ENCODE results near the gene SLC30A2. TPM values are rescaled to one million over a fixed set of nuclear protein-coding genes. Genes with fewer than 3 reads are reported as not detected.

SLC30A2 gene
- polyA plus RNA-seq, 4 donors = 3.1 to 5.8 (median 4.2) TPM

DNA sequence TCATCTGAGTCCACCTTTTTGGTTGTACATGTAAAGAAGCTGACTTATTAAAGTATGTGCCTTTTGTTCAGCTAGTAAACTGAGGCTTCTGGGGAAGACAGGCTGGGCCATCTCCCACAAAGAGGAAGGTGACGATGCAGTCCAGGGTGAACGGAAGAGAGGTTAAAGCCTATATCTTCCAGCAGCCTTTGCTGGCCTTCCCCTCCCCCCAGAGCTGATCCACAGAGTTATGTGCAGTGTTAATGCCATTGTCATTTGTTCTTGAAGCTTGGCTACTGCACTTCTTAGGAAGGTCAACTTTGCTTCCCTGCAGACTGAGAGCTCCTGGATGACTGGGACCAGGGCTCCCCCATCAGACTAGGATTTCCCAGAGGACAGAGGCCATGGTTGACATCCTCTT is 2.2 kb downstream of the SLC30A2 start:
- no peak for DNase-seq (ENCODE audit: low read depth in 4 of 4, low spot score in 2 of 4)

DNA sequence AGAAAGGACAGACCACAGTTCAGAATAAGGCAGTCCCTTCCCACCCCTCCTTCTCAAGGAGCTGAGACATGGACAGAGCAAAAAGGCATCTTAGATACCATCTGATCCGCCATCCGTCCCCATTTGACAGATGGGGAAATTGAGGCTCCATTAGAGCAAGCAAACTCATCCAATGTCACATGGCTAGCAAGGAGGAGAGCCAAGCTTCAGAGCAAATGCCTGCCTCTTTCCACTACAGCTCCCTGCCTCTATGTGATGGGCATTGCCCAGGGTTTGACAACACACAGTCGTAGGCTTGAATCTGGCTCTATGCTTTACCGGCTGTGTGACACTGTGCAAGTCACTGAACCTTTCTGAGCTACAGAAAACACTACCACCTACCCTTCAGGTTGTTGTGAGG is 3.9 kb downstream of the SLC30A2 start:
- no peak for DNase-seq (ENCODE audit: low read depth in 4 of 4, low spot score in 2 of 4)

DNA sequence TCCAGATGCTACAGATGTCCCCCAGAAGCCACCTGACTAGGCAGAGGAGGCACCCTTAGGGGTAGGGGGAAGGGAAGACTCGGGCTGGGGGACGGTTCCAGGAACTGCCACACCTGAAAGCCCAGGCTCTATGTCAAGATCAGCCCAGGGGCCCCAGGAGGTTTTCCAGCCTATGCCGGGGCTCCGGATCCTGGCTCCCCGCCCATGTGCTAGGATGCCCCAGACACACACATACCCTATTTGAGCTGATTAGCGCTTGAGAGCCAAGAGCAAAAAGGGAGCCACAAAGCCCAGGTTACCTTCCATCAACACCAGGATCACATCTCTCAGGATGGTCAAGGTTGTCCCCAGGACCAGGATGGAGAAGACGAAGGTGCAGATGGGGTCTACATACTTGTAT is 4.5 kb downstream of the SLC30A2 start:
- DNase-seq (ENCODE audit: low read depth in 4 of 4, low spot score in 2 of 4) = no peak

DNA sequence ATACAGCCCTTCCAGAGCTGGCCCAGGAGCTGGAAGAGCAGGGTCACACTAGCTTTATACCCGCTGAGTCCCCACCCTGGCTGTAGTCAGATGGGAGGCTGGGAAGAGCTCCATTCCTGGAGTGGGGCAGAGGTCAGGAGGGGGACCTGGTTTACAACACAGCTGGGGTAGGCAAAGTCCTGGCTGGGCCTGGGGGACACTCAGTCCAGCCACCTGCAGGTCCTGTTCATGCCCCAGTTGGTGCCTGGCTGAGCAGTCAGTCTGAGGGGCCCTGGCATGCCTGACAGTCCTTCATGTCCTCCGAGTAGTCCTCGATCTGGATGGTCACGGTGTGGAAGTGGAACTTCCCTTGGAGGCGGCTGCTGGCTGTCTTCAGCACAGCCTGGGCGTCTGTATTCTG is 7.0 kb downstream of the SLC30A2 start:
- no peak for DNase-seq (ENCODE audit: low read depth in 4 of 4, low spot score in 2 of 4)

DNA sequence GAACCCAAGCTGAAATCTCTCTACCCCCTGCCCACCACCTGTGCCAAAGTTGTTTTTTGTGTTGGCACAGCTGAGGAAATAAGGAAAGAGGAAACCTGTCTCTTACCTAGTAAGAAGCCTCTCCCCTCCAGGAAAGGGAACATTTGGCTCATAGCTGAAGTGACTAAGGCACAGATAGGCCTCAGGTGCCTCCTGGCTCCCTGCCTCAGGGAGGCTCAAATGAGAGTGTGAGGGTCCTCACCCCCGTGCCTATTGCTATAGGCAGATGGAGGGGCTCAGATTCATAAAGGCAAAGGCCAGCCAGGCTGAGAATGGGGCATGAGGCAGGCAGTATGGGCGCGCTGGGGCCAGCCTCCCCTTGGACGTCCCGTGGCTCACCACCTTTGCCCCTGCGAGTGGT is 7.4 kb downstream of the SLC30A2 start:
- no peak for DNase-seq (ENCODE audit: low read depth in 4 of 4, low spot score in 2 of 4)

DNA sequence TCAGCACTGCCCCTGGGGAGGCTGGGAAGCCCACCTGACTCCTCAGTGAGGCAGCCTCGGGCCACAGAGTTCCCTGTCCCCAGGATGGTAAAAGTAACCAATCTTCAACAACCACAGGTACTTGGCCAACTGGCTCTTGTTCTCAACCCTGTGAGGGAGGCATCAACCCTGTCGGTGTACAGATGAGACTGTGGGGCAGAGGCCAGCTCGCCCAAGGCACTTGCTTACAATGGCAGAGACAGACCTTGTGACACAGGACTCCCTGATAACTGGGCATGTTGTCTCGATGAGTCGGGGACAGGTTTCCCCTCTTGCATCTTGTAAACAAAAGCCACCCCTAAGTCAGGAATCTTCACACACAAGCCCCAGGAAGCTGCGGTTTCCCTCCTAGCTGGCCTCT is 8.0 kb downstream of the SLC30A2 start:
- no peak for DNase-seq (ENCODE audit: low read depth in 4 of 4, low spot score in 2 of 4)

DNA sequence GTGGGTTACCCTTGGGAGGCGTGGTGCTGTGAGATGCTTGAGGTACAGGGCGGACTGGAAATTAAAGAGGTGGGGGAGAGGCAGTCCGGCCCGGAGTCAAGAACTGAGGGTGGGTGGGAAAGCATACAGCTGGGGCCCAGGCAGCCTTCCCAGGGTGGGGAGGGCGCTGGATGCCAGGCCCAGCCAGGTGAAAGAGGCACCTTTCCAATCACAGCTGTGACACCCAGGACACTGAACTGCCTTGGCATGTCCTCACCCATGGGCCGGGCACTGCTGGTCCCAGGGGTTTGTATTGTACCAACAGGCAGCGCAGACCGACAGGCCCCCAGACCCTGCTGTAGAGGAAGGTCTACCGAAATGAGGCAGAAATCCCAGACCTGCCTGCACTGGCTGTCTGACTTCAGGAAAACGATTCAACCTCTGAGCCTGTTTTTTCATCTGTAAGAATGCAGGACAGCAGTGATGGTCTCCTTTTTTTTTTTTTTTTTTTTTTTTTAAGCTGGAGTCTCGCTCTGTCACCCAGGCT is 9.1 kb downstream of the SLC30A2 start:
- no peak for DNase-seq (ENCODE audit: low read depth in 4 of 4, low spot score in 2 of 4)

DNA sequence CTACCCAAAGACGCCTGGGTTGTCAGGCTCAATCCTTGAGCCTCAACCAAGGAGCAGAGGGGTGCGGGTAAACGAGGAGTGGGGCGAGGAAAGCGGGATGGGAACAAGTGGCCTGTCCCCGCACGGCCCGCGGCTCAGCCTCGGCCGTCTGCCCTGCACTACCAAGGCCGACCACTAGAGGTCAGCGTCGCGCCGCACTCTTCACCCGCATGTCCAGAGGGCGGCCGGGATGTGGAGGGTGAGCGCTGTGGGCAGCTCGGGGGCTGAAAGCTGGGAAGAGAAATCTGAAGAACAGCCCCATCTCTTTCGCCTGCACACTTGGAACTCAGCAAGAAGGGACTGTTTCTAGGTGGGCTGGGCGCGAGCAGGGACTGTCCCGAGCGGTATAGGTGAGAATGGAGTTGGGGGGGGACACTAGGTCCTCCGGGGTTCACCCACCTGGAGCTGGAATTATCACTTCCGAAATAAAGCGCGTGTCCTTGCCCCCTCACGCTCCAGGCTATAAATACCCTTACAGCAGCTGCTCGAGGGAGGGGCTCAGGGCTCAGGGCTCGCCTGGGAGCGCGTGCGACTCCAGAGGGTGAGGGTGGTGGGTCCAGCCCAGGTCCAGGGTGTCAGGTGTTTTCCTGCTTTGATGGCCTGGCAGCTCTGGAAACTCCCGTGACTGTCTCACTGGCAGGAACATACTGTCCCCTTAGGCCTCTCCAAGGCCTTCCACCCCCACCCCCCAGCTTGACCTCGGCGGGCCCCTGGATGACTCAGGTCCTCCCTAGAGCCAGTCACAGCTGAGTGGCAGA is 9.8 kb downstream of the SLC30A2 start:
- peak; percentile 48 to 71 (median 67) for DNase-seq (ENCODE audit: low read depth in 4 of 4, low spot score in 2 of 4)

DNA sequence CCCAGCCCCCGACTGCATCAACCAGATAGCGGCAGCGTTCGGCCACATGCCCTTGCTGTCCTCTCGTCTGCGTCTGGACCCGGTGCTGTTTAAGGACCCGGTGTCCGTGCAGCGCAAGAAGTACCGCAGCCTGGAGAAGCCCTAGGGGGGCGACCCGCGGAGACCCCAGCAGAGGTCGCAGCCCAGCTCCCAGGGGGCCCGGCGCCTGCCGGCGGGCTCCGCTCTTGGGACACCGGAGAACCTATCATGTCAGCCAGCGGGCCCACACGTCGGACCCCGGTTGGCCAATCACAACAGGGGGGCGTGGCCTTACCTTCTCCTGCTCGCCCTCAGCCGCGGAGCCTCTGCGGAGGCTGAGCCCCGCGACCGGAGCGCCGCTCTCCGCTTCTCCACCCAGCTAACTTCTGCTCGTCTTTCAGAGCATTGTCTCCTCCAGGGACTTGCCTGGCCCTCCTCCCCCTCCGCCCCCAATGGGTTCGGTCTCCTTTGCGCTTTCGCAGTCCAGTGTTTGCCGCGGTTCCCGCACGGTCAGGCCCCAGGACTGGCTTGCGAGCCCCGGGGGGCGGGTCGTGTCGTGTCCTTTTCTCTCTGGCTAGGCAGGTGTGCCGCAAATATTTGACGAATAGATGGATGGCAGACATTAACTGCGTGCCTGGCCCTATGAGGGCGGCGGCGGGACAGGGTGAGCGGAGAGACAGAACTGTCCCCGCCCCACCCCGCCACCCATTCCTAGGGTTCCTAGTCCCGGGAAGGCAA is 10.5 kb downstream of the SLC30A2 start:
- DNase-seq (ENCODE audit: low read depth in 4 of 4, low spot score in 2 of 4) = peak; percentile 64 to 86 (median 82)

DNA sequence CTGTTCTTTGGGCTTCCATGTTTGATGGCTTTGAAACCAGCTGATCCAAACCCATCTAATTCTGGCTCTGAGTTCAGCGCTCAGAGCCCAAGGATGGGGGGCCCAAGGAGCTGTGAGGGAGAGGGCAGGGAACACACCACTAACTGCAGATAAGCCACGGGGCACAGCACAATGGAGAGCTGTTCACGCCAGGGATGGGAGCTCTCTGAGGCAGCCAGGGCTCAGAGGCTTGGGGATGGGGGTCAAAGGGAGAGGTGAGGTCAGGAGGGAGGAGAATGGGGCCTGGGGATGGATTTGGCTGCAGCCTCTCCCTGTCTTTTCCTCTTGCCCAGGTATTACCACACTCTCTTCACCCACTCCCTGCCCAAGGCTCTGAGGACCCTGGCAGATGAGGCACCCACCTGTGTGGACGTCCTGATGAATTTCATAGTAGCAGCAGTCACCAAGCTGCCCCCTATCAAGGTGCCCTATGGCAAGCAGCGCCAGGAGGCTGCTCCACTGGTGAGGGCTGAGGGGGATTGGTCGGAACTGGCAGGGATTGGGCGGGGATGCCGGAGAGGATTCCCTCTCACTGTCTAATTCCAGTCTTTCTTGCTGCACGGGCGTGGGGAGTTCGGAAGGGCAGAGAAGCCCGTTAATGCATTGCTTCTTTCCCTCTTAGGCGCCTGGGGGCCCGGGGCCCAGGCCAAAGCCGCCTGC is 11.3 kb downstream of the SLC30A2 start:
- DNase-seq (ENCODE audit: low read depth in 4 of 4, low spot score in 2 of 4) = no peak

DNA sequence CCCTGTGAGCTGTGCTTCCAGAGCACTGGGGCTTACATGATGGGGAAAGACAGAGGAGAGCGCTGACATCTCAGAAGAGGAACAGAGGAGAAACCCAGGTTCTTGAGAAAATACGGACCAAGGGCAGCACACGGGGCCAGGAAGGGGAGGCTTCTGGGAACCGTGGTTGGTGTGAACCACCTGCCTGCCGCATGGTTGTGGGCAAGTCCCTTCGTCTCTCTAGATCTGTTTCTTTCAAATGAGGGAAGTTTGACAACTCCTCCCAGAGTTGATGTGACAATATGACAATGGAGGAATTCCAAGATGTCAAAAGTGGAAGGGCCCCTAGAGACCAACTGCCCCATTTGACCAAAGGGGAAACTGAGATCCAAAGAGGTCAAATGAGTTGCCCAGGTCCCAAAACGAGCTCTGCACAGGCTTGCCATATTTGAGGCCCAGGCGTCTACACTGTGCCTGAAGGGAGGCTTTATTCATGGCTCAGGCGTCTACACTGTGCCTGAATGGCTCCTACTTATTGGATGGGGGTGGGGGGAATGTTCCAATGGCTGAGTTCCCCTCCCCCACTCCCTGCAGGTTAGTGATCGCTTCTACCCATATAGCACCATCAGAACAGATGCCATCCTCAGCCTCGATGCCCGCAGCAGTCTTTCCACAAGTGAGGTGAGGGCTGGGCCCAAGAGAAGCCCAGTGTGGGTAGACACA is 13.1 kb downstream of the SLC30A2 start:
- DNase-seq (ENCODE audit: low read depth in 4 of 4, low spot score in 2 of 4) = no peak

DNA sequence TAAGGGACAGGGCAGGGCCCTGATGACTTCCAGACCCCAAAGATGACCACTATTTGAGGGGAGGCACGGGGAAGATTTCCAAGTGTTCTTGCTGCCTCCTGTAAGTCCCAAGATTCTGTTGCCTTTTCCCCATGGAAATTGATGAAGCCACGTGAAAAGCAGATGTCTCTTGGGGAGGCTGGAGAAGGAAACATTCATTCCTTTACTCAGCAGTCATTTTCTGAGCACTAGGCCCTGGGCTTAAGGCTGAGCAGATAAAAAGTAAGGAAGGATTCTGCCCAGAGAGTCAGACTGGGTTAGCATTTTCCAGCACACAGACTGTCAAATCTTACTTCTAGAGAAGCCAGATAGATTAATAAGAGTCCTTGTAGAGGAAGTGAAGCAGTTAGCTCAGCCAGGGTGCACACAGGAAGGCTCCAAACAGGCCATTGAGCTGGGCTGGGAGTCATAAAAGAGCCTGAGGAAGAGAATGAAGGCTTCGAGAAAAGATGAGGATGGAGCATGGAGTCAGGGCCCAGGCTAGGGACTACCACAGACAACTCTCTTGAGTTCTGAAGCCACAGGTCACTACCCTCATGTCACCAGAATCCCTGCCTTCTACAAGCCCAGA is 14.2 kb downstream of the SLC30A2 start:
- no peak for DNase-seq (ENCODE audit: low read depth in 4 of 4, low spot score in 2 of 4)

DNA sequence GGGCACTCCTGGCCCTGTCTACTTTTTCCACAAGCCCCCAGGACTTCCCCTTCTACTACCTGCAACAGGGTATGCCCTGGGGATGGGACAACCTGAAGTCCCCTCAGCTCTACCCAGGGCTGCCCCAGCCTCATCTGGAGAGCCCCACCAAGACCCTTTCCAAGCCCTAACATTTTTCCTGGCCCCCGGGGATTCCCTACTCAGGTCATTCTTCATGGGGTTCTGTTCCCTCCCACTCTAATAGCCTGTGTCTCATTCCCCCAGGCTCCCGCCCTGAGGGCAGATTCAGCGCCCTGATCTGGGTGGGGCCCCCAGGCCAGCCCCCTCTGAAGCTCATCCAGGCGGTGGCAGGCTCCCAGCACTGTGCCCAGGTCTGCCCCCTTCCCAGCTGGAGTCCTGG is 14.7 kb downstream of the SLC30A2 start:
- DNase-seq (ENCODE audit: low read depth in 4 of 4, low spot score in 2 of 4) = no peak

DNA sequence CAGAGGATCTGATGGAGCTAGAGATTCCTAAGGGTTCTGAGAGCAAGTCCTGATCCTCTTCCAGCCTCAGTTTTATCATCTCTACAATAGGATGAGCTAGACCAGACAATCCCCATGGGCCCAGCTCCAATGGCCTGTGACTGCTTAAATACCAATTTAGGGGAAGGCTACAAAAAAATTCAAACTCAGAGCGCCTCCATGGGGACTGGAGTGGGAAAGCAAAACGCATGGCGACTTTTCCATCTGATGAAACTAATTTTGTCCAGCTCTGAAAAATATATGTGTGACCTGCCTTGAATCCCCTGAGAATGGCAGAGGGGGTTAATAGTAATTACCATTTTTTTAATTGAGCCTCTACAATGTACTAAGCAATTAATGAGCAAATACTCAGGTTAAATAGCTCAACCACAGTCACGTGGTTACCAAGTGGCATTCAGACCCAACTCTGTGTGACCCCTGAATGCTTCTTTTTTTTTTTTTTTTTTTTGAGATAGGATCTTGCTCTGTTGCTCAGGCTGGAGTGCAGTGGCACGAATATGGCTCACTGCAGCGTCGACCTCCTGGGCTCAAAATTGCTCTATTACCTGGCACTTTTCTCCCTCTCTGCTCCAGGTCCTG is 15.9 kb downstream of the SLC30A2 start:
- no peak for DNase-seq (ENCODE audit: low read depth in 4 of 4, low spot score in 2 of 4)

DNA sequence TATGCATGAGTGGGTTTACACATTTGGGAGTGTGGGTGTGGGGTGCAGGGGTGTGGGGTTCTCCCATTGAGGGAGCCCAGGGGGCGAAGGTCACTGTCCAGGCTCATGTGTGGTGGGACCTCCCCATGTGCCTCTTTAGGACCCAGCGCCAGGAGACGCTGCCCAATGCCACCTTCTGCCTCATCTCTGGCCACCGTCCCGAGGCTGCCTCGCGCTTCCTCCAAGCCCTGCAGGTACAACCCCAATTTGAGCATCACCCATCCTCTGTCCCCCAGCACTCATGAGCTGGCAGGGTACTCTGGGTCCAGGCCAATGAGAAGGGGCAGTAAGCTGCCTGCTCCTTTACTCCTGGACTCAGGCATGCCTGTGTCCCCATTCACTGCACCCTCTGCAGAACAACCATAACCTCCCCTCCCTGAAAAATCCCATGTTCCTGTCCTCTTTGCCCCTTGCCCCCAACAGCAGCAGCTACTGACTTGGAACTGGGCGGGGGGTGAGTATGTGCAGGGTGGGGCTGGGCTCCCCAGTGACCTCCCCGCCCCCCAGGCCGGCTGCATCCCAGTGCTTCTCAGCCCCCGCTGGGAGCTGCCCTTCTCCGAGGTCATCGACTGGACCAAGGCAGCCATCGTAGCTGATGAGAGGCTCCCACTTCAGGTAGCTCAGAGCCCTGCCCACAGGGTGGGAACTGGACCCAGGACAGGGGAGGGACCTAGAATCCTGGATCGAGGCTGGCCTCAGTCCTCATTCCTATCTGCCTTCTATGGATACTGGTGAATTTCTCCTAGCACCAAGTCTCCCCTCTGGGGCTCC is 16.7 kb downstream of the SLC30A2 start:
- DNase-seq (ENCODE audit: low read depth in 4 of 4, low spot score in 2 of 4) = no peak

DNA sequence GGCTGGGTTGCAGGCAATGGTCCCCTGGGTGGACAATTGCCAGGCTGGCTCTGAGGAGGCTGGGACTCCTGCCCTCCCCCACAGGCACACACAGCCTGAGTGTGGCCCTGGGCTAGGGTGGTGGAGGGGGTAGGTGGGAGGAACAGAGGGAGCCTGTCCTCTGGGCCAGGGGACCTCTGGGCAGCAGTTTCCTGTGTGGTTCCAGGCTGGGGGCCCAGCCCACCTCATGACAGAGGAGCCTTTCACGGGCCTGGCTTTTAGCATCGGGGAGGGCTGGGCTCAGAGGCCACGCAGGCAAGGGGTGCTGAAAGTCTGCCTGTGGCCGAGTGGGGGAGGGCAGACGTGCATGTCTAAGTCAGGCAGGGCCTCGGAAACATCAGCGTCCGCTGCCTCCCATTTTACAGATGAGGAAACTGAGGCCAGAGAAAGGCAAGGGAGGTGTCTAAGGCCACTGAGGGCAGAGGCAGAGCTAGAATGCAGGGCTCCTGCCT is 17.4 kb downstream of the SLC30A2 start:
- no peak for DNase-seq (ENCODE audit: low read depth in 4 of 4, low spot score in 2 of 4)

DNA sequence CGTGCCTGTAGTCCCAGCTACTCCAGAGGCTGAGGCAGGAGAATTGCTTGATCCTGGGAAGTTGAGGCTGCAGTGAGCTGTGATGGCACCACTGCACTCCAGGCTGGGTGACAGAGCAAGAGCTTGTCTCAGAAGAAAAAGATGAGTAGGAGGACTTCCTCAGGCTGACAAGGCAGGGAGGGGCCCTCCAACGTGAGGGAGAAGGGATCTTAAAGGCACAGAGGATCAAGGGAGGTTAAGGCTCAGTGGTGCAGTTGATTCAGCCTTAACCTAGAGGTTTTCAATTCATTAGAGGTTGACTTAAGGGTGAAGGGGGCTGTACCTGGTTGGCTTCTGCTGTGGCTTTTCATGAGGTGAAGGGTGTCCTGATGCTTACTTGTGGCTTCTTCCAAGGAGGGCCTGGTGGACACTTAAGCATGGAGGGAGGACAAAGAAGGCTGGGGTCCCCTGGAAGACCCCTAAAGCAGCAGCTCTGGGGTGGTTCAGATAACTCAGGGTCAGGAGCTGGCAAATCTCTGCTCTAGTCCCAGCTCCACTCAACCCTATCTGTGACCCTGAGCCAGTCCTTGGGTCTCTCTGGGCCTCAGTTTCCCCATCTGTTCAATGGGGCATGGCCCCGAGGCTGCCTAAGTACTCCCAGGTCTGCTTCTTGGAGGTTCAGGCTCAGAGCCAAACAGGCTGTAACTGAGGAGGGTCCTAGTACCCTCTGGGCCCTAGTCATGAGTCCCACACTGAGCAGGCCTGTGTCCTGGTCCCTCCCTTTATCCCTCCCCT is 18.0 kb downstream of the SLC30A2 start:
- no peak for DNase-seq (ENCODE audit: low read depth in 4 of 4, low spot score in 2 of 4)

DNA sequence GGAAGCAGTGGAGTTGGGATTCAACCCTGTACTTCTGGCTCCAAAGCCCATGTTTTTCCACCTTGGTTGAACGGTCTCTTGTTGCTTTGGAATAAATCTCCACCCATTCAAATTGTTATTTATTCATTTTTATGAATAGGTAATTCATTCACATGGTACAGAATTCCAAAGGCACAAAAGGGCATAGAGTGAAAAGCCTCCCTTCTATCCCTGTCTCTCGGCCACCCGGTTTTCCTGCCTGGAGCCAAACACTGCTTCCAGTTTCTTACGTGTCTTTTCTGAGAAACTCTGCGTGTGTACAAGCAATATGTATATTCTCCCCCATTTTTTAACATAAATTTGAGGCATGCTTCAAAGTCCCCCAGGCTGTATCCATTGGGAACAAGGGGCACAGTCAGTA is 20.4 kb downstream of the SLC30A2 start:
- no peak for DNase-seq (ENCODE audit: low read depth in 4 of 4, low spot score in 2 of 4)
